H9 (cell line): ENCODE results near the gene MYLK. TPM values are rescaled to one million over a fixed set of nuclear protein-coding genes. Genes with fewer than 3 reads are reported as not detected.

Experiments used
- DNase-seq: peaks from one replicate; pipeline ENCODE4 v3.0.0-alpha.2; 2017
- H2AFZ ChIP-seq: one replicate; pipeline ENCODE4 v1.6.1; 2013; ENCODE audit warnings: mild to moderate bottlenecking, low read length, control low read depth, moderate library complexity
- H2AK5ac ChIP-seq: 2 replicates; pipeline ENCODE4 v1.6.1; 2013; ENCODE audit warnings: low read length, control low read depth, mixed read lengths; ENCODE audit not compliant: insufficient read length
- H2BK120ac ChIP-seq: one replicate; pipeline ENCODE4 v1.6.1; 2013; ENCODE audit warnings: low read depth, mild to moderate bottlenecking, low read length, control low read depth, inconsistent platforms; ENCODE audit not compliant: poor library complexity, severe bottlenecking
- H2BK12ac ChIP-seq: 2 replicates; pipeline ENCODE4 v1.6.1; 2013; ENCODE audit warnings: low read length, control low read depth, mixed read lengths, low read depth; ENCODE audit not compliant: insufficient read length
- H2BK15ac ChIP-seq: 2 replicates; pipeline ENCODE4 v1.6.1; 2013; ENCODE audit warnings: low read depth, low read length, control low read depth
- H2BK20ac ChIP-seq: one replicate; pipeline ENCODE4 v1.6.1; 2013; ENCODE audit warnings: low read depth, mild to moderate bottlenecking, low read length, control low read depth, inconsistent platforms; ENCODE audit not compliant: poor library complexity, severe bottlenecking
- H2BK5ac ChIP-seq: 2 replicates; pipeline ENCODE4 v1.6.1; 2013; ENCODE audit warnings: low read length, control low read depth, mixed read lengths; ENCODE audit not compliant: insufficient read length
- H3K14ac ChIP-seq: 2 replicates; pipeline ENCODE4 v1.6.1; 2013; ENCODE audit warnings: low read length, control low read depth; ENCODE audit not compliant: insufficient read depth
- H3K18ac ChIP-seq: 2 replicates; pipeline ENCODE4 v1.6.1; 2013; ENCODE audit warnings: low read depth, mild to moderate bottlenecking, mixed read lengths, low read length, control low read depth; ENCODE audit not compliant: insufficient read length
- H3K23ac ChIP-seq: 2 replicates; pipeline ENCODE4 v1.6.1; 2013; ENCODE audit warnings: low read length, control low read depth, mixed read lengths, low read depth; ENCODE audit not compliant: insufficient read length
- H3K23me2 ChIP-seq: 2 replicates; pipeline ENCODE4 v1.6.1; 2013; ENCODE audit warnings: low read depth, mild to moderate bottlenecking, mixed read lengths, low read length, control low read depth; ENCODE audit not compliant: insufficient read length, poor library complexity, severe bottlenecking
- H3K27ac ChIP-seq: 2 replicates; pipeline ENCODE4 v1.5.1; 2013; ENCODE audit warnings: low read length, control low read depth, mixed read lengths, low read depth; ENCODE audit not compliant: insufficient read length
- H3K27me3 ChIP-seq: 2 replicates; pipeline ENCODE4 v1.6.1; 2013; ENCODE audit warnings: low read length, control low read depth, inconsistent platforms; ENCODE audit not compliant: insufficient read depth
- H3K4ac ChIP-seq: 2 replicates; pipeline ENCODE4 v1.6.1; 2013; ENCODE audit warnings: low read depth, mild to moderate bottlenecking, control low read depth, inconsistent platforms, low read length, moderate library complexity
- H3K4me1 ChIP-seq: 2 replicates; pipeline ENCODE4 v1.6.1; 2013; ENCODE audit warnings: low read length, control low read depth, inconsistent platforms; ENCODE audit not compliant: insufficient read depth
- H3K4me2 ChIP-seq: 2 replicates; pipeline ENCODE4 v1.6.1; 2013; ENCODE audit warnings: low read length, control low read depth, mixed read lengths; ENCODE audit not compliant: insufficient read length, insufficient read depth
- H3K56ac ChIP-seq: 2 replicates; pipeline ENCODE4 v1.6.1; 2013; ENCODE audit warnings: low read depth, mild to moderate bottlenecking, mixed read lengths, low read length, control low read depth; ENCODE audit not compliant: insufficient read length
- H3K79me1 ChIP-seq: 2 replicates; pipeline ENCODE4 v1.6.1; 2013; ENCODE audit warnings: low read depth, mild to moderate bottlenecking, moderate library complexity, low read length, control low read depth, inconsistent platforms; ENCODE audit not compliant: insufficient read depth, poor library complexity, severe bottlenecking
- H3K79me2 ChIP-seq: 2 replicates; pipeline ENCODE4 v1.6.1; 2013; ENCODE audit warnings: low read length, control low read depth, inconsistent platforms; ENCODE audit not compliant: insufficient read depth
- H3K9ac ChIP-seq: 2 replicates; pipeline ENCODE4 v1.6.1; 2013; ENCODE audit warnings: low read length, control low read depth, mixed read lengths; ENCODE audit not compliant: insufficient read length; ENCODE audit errors: extremely low read depth
- H3K9me3 ChIP-seq: one replicate; pipeline ENCODE4 v1.6.1; 2013; ENCODE audit warnings: low read depth, low read length, inconsistent platforms; ENCODE audit not compliant: control insufficient read depth
- H3T11ph ChIP-seq: one replicate; pipeline ENCODE4 v1.6.1; 2013; ENCODE audit warnings: mild to moderate bottlenecking, low read length, control low read depth, inconsistent platforms
- H4K20me1 ChIP-seq: one replicate; pipeline ENCODE4 v1.6.1; 2013; ENCODE audit not compliant: control insufficient read depth, insufficient read length, insufficient read depth
- H4K5ac ChIP-seq: 2 replicates; pipeline ENCODE4 v1.6.1; 2013; ENCODE audit warnings: low read depth, mild to moderate bottlenecking, mixed read lengths, low read length, control low read depth; ENCODE audit not compliant: insufficient read length
- H4K8ac ChIP-seq: replicated peaks from 2 replicates; pipeline ENCODE4 v1.6.1; 2013; ENCODE audit warnings: low read length, control low read depth, mixed read lengths, low read depth; ENCODE audit not compliant: insufficient read length
- H4K91ac ChIP-seq: 2 replicates; pipeline ENCODE4 v1.6.1; 2013; ENCODE audit warnings: low read depth, mild to moderate bottlenecking, moderate library complexity, mixed read lengths, low read length, control low read depth; ENCODE audit not compliant: insufficient read length
- H3K27ac Mint-ChIP-seq, 3 experiments: 2 replicates in 2 of 3; 3 replicates in 1 of 3; pipeline ENCODE4 v1.8.0; 2020 to 2021; ENCODE audit warnings: mixed read lengths in 3 of 3, mild to moderate bottlenecking in 1 of 3, moderate library complexity in 1 of 3
- H3K27me3 Mint-ChIP-seq: 2 replicates; pipeline ENCODE4 v1.8.0; 2021; ENCODE audit warnings: low read depth, mild to moderate bottlenecking, moderate library complexity, mixed read lengths
- H3K36me3 Mint-ChIP-seq, 3 experiments: 2 replicates in 2 of 3; 3 replicates in 1 of 3; pipeline ENCODE4 v1.8.0; 2020 to 2021; ENCODE audit warnings: low read depth in 3 of 3, mixed read lengths in 3 of 3; ENCODE audit not compliant: insufficient read depth in 1 of 3
- H3K4me1 Mint-ChIP-seq, 2 experiments: 2 replicates each; pipeline ENCODE4 v1.8.0; 2020; ENCODE audit warnings: mixed read lengths in 2 of 2
- H3K4me3 Mint-ChIP-seq, 2 experiments: 2 replicates in 1 of 2; 3 replicates in 1 of 2; pipeline ENCODE4 v1.8.0; 2020 to 2021; ENCODE audit warnings: mild to moderate bottlenecking in 2 of 2, mixed read lengths in 2 of 2, moderate library complexity in 1 of 2
- H3K9me3 Mint-ChIP-seq, 2 experiments: 2 replicates in 1 of 2; 3 replicates in 1 of 2; pipeline ENCODE4 v1.8.0; 2020; ENCODE audit warnings: mild to moderate bottlenecking in 2 of 2, mixed read lengths in 2 of 2, moderate library complexity in 1 of 2
- WGBS: extraction: QIAGEN DNeasy Blood & Tissue Kit; methylation state at CpG from one replicate; pipeline ENCODE4 v1.1.7; 2013; ENCODE audit warnings: missing lambda C conversion rate, low lambda C conversion rate, mixed read lengths; ENCODE audit not compliant: insufficient read length; ENCODE audit errors: extremely low coverage; 5-methylcytosine and 5-hydroxymethylcytosine counted together
- total RNA-seq: library from RNA; stranded (reverse); gene quantifications from 2 replicates; pipeline ENCODE4 v1.2.1, GENCODE V29; 2021
- TF ChIP-seq, protein P1 (sequence below): fragments of 200-600 bp; sonication (generic); conservative IDR thresholded peaks from 3 replicates; pipeline ENCODE4 v1.8.0; 2021; ENCODE audit warnings: antibody characterized with exemption, mild to moderate bottlenecking

Gene MYLK
- total RNA-seq, 1 experiment from 2014 or later, result 10.1 TPM

DNA sequence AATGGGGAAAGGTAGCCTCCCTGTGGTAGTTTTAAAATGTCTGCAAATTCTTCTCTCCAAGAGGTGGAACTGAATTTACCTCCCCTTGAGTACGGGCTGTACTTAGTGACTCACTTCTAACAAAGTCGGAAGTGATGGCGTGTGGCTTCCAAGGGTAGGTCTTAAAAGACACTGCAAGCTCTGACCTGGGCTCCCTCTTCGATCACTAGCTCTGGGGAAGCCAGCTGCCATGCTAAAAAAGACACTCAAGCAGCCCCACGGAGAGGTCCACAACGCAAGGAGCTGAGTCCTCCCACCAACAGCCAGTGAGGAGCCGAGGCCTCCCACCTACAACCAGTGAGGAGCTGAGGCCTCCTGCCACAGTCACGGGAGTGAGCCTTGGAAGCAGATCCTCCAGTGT lies 177.3 kb downstream of the MYLK start:
- no peak overlapping the region for H3K23ac ChIP-seq
- Mint-ChIP-seq H3K27ac (no peak overlapping the region), H3K4me3 (no peak overlapping the region), H3K36me3 (peaks cover 0 to 4% (median 0%) of the 10 kb centered on the region in 3 experiments; a peak in 2 of 7 replicates), H3K9me3 (no peaks in the 10 kb centered on the region), H3K4me1 (peaks cover 2 to 4% of the 10 kb centered on the region in 2 experiments), H3K27me3 (no peaks in the 10 kb centered on the region)
- H4K8ac ChIP-seq, result no peak overlapping the region
- H3K4me1 ChIP-seq, result no peaks in the 10 kb centered on the region
- H2AFZ ChIP-seq, result no peak overlapping the region
- no peak overlapping the region for H2BK20ac ChIP-seq
- no peak overlapping the region for H3K27ac ChIP-seq
- H3K56ac ChIP-seq, result no peak overlapping the region
- H4K91ac ChIP-seq, result no peak overlapping the region
- H2BK15ac ChIP-seq, result no peak overlapping the region
- H2BK5ac ChIP-seq, result no peak overlapping the region
- no peak overlapping the region for H4K5ac ChIP-seq
- no peak overlapping the region for H2BK120ac ChIP-seq
- H3K4ac ChIP-seq, result no peak overlapping the region
- TF ChIP-seq, protein P1, sequence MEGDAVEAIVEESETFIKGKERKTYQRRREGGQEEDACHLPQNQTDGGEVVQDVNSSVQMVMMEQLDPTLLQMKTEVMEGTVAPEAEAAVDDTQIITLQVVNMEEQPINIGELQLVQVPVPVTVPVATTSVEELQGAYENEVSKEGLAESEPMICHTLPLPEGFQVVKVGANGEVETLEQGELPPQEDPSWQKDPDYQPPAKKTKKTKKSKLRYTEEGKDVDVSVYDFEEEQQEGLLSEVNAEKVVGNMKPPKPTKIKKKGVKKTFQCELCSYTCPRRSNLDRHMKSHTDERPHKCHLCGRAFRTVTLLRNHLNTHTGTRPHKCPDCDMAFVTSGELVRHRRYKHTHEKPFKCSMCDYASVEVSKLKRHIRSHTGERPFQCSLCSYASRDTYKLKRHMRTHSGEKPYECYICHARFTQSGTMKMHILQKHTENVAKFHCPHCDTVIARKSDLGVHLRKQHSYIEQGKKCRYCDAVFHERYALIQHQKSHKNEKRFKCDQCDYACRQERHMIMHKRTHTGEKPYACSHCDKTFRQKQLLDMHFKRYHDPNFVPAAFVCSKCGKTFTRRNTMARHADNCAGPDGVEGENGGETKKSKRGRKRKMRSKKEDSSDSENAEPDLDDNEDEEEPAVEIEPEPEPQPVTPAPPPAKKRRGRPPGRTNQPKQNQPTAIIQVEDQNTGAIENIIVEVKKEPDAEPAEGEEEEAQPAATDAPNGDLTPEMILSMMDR, result no peak
- H3K14ac ChIP-seq, result no peak overlapping the region
- no peaks in the 10 kb centered on the region for H3K27me3 ChIP-seq
- no peak overlapping the region for H2BK12ac ChIP-seq
- H3K23me2 ChIP-seq, result no peaks in the 10 kb centered on the region
- H3K79me2 ChIP-seq, result no peaks in the 10 kb centered on the region
- no peak for DNase-seq
- H3K4me2 ChIP-seq, result no peak overlapping the region
- H4K20me1 ChIP-seq, result no peaks in the 10 kb centered on the region
- no peaks in the 10 kb centered on the region for H3K9me3 ChIP-seq
- no peak overlapping the region for H3K18ac ChIP-seq
- H2AK5ac ChIP-seq, result no peak overlapping the region
- H3T11ph ChIP-seq, result no peak overlapping the region
- H3K9ac ChIP-seq, result no peak overlapping the region
- H3K79me1 ChIP-seq, result no peaks in the 10 kb centered on the region
- no CpG with 5 or more reads among the region's 8 CpGs for WGBS
